HG03159 (cell line): ENCODE data around the gene ZC3H15.
"Not testable (repeated sequence)": the region's sequence is repeated elsewhere in the genome, so short reads cannot be mapped to it uniquely, and the experiment has no call there.

Experiments used
- ATAC-seq: cut with Tn5 transposase; IDR thresholded peaks from one replicate; pipeline ENCODE4 v1.9.1; 2021; ENCODE audit warnings: mild to moderate bottlenecking, moderate library complexity; ENCODE audit not compliant: unreplicated experiment

The ZC3H15 gene

DNA sequence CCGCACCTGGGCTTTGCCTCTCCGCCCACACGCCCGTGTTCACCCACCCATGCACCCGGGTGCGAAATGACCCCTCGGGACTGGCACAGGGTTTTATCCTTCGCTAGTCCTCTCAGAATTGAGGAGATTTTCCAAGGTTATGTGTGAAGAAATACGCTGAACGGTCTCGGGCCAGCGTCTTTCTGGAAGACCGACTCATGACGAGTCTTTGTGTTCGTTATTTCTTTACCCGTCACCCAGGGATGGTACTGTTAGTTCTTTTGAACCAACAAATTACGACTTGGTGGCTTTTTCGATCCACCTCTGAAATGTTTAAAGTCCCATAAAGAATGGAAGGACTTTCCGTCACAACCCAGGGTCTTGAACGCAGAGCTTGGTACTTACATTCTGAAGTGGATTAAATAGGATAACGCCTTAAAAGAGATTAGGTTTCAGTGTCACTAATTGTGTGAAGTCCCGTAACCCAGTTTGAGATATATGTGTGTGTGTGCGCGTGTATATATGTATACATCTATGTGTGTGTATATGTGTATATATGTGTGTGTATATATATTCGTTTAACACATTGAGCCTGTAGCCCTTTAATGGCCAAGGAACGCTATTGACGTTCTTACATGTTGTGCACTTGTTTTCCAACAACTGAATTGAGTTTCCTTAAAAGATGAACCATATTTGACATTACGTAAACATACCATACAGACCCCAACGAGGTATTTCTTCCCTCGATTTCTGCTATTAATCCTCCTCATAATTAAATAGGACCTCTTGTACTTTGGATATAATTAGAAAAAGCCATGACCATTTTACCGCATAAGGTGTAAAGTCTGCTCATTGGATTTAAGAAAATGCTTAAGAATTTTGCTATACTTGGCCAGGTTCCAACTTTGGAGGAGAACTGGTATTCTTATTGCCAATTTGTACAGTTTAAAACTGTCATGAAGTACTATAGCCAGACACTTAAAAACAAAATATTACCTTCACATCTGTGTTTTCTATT, 889 bp downstream of the ZC3H15 start:
- no peak for ATAC-seq

DNA sequence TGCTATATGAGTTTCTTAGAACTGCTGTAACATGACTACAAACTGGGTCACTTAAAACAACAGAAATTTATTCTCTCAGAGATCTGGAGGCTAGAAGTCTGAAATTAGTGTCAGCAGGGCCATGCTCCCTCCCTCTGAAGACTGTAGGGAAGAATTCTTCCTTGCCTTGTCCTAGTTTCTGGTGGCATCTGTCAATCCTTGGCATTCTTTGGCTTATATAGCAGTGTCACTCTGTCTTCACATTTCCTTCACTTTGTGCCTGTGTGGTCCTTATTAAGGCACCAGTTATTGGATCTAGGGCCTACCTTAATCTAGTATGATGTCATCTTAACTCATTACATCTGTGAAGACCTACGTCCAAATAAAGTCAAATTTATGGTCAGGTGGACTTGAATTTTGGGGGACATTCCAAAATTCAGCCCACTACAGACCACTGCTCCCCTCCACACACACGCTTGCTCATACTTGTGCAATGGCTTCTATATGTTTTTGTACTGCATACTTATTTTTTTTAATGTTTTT, 7.6 kb downstream of the ZC3H15 start:
- no peak for ATAC-seq

DNA sequence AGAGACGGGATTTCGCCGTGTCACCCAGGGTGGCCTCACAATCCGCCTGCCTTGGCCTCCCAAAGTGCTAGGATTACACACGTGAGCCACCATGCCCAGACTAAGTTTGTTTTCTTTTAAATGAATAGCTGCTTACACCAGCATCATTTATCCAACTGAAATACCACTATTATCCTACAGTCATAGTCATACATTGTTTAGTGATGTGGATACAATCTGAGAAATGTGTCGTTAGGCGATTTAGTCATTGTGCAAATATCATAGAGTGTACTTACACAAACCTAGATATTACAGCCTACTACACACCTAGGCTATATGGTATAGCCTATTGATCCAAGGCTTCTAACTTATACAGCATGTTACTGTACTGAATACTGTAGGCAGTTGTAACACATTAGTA, 10.3 kb downstream of the ZC3H15 start:
- no peak for ATAC-seq

DNA sequence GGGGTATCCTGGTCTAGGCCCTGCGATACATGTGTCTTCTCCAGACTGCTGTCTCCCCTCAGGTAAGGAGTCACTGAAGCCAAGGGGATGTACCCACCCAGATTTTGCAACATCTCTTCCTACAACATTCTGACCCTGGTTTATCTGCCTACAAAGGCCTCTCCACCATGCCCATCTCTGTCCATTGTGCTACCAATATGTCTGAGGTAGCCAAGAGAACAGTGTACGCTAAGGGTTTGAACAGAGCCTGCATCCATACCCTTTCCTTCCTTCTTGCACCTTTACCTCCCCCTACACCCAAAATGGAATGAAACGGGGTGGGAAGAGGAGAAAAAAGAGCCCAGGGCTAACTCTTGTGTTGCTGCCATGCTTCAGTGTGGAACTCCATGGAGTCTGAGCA, 11.9 kb downstream of the ZC3H15 start:
- no peak for ATAC-seq

GRCh38 chr2:186498834-186499233, 12.8 kb downstream of the ZC3H15 start:
- ATAC-seq, result no peak

DNA sequence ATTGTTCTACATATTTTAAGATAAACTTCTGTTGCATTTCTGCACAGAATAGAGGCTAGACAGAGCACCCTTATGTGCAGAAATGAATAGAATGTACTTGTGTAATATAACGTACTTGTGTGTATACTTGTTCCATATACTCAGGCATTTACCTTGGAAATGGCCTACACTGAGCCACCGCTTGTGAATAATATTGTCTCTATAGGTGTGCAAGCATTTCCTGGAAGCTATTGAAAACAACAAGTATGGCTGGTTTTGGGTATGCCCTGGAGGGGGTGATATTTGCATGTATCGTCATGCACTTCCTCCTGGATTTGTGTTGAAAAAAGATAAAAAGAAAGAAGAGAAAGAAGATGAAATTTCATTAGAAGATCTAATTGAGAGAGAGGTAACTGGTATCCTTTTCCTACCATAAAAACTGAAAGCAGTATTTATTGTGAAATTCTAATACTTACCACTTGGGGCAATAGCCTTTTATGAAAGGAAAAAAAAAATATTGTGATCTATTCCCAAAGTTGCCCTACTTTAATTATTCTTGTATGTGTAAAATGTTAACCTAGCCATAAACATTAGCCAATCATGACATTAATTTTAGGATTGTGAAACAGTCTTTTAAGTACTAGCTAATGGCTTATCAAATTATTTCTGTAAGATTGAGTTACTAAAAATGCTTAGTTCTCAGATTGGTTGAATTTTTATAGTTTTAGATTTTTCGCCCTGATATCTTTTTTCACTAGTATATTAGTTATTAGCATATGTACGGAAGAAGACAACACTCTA, 18.0 kb downstream of the ZC3H15 start:
- ATAC-seq, result peak; percentile 68

- no peak for ATAC-seq
Observed at GRCh38 chr2:186508263-186508662, 22.2 kb downstream of the ZC3H15 start.

- ATAC-seq, result no peak
Observed at GRCh38 chr2:186515376-186515775, 29.3 kb downstream of the ZC3H15 start.

DNA sequence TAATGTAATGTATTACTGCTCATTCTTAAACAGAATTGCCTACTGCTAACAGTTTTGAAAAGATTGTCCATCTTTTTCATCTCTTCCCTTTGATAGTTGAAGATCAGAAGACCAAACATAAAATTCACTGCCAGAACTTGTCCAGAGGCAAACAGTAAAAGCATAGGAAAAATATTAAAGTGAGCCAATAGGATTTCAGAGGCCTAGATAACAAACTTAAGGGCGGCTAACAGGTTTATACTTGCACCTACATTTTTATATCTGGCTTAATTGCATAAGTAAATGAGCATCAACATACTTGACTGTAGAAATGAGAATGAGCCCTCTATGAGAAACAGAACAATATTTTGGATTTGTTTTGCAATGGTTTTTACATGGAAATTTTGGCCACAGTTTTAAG, 30.3 kb downstream of the ZC3H15 start:
- no peak for ATAC-seq

- no peak for ATAC-seq
Observed at GRCh38 chr2:186517090-186517489, 31.0 kb downstream of the ZC3H15 start.

GRCh38 chr2:186518291-186518690, 32.2 kb downstream of the ZC3H15 start:
- ATAC-seq, result no peak

GRCh38 chr2:186518945-186519344, 32.9 kb downstream of the ZC3H15 start:
- no peak for ATAC-seq

GRCh38 chr2:186521570-186522153, 35.6 kb downstream of the ZC3H15 start:
- ATAC-seq, result not testable (repeated sequence)

GRCh38 chr2:186522450-186522849, 36.4 kb downstream of the ZC3H15 start:
- ATAC-seq, result no peak

DNA sequence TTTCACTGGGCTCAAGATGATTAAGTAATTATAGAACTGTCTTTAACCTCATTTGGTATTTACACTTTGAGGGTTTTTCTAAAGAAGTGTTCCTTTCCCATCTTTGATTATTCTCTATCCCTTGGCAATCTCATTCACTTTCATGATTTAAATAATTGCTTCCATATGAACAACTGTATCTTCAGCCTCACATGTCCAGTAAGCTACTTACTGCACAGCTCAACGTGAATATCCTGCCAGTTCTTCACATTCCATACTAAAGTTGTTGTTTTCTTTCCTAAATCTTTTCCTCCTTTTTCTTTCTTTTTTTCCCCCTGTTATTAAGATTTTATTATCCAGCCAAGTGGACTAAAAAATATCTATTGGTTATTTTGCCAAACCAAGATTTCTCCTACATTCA, 37.7 kb downstream of the ZC3H15 start:
- ATAC-seq, result no peak

DNA sequence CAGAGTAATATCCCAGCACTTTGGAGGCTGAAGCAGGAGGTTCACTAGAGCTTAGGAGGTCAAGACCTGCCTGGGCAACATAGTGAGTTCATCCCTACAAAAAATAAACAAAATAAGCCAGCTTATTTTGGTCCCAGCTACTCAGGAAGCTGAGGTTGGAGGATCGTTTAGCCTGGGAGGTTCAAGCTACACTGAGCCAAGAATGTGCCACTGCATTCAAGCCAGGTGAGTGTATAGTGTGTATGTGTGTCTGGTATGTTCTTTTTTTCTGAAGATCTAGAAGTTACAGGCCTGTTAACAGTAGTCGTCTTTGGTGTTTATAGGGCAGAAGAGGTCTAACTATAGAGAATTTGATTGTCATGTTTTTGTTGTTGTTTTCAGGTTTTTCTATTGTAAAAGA, 40.2 kb downstream of the ZC3H15 start:
- ATAC-seq, result no peak

DNA sequence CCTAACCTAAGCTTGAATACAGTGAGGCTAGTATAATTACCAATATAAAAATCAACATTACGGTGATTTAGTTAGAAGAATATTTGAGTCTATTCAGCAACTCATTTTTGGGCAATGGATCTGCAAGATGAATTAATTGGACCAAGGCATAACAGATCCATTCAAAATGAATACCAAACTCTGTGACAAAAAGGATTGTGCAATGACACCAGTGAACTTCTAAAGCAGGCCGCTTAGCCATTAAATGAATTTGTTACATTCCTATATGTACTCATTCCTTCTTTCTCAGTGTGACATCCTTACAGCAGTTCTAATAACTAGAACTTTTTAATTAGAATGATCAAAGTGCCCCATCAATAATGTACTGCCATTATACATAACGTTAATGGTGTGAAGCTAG, 44.3 kb downstream of the ZC3H15 start:
- ATAC-seq, result no peak

DNA sequence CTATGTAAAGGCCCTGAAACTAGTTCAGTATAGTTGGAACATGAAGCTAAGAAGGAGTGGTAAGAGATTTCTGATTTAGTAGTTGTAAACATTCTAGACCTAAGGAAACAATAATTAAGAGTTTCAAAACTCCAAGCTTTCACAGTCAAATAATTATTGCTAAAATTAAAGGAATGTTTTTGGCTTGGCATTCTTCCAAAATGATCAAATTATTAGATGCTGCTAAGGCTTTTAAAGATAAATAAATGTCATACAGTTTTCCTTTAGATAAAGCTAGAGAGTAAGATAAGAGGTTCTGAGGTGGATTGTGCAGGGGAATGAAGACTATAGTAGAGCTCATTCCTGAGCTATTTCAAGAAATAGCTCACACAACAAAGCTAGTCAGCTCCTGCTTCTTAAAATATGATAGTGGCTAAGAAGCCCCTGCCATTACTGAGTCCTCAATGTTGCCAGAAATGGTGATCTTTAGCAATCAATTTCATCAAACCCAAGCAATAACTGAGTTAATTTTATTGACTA, 45.3 kb downstream of the ZC3H15 start:
- ATAC-seq, result no peak

GRCh38 chr2:186532891-186533290, 46.8 kb downstream of the ZC3H15 start:
- no peak for ATAC-seq

- ATAC-seq, result no peak
Observed at GRCh38 chr2:186533717-186534116, 47.7 kb downstream of the ZC3H15 start.

GRCh38 chr2:186534406-186534805, 48.3 kb downstream of the ZC3H15 start:
- no peak for ATAC-seq
